GM11168 (cell line): ENCODE data around the gene ZNF385A.
"Not testable (repeated sequence)": the region's sequence is repeated elsewhere in the genome, so short reads cannot be mapped to it uniquely, and the experiment has no call there.

Source experiments
- in situ Hi-C: fragments of 300-500 bp; cut with MboI; formaldehyde crosslinking; loops from one replicate; pipeline ENCODE4 v1.12.0; 2022; ENCODE audit warnings: low sequenced_read_pairs; ENCODE audit not compliant: unreplicated experiment

ZNF385A gene

DNA sequence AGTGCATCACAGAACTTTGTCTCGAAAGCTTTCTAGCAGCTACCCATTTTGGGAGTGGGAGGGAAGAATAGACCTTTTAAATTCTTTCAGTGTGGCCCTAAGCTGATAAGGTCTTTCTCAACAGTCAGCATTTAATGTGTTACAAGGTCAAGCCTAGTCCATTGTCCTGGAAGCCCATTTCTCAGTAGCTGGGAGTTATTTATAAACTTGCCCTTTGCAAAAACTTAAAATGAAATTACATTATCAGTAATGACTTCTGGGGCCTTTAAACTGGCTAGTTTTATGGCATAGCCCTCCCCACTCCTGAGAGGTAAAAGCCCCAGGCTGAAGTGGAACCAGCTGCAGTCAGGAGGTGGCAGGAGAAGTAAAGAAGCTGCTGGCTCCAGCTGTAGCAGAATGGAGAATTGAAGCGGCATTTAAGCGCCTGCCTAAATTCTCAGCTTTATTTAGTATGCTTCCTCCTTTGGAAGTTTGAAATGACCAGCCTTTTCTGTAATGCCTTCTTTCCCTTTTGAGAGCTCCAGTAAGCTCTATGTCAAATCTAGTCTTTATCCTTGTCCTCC lies 47.2 kb downstream of the ZNF385A start:
- in situ Hi-C loops, result no loop called here

DNA sequence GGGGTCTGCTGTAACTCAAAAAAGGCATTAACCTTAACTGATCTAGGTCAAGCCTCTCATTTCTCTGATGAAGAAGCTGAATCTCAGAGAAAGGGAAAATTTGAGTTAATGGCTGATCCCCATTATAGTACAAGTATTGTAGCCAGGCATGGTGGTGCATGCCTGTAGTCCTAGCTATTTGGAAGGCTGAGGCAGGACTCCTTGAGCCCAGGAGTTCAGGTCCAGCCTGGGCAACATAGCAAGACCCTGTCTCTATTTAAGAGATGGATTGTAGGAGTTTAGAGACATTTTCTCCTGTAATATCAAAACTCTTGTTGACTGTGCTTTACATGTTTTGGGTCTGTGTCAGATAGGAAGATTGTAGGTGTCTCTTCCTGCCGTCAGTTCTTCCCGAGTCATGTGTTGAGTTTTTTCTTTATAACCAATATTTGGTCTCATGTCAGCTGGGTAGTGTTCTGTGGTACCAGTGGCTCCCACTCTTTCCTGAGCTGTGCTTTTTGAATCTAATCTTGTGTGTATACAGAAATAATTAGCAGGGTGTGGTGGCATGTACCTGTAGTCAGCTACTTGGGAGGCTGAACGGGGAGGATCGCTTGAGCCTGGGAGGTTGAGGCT lies 51.0 kb downstream of the ZNF385A start:
- in situ Hi-C loops, result no loop called here

DNA sequence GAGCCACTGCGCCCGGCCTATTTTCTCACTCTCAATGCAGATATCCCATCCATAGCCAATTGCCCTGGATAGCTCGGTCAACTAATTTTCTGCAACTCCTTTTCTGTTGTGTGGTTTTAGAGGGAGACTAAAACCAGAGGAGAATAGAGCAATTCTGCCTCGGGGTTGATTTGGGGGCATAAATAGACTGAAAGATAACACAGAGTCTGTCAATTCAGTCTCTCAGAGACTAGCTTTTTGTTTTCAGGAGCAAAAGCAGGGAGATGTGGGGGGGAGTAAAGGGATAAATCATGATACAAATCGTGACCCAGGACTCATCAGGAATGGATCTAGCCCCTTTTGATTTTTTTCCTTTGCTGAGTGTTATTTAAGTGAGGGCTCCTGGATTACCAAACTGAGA lies 53.1 kb downstream of the ZNF385A start:
- in situ Hi-C loops, result no loop called here

- in situ Hi-C loops, result no loop called here
Observed at GRCh38 chr12:54330442-54330841, 54.1 kb downstream of the ZNF385A start.

GRCh38 chr12:54329759-54330158 lies 54.8 kb downstream of the ZNF385A start:
- in situ Hi-C loops, result no loop called here

- in situ Hi-C loops, result no loop called here
Observed at GRCh38 chr12:54328595-54329337, 55.8 kb downstream of the ZNF385A start.

GRCh38 chr12:54325442-54326109 lies 59.0 kb downstream of the ZNF385A start:
- in situ Hi-C loops, result not testable (repeated sequence)

DNA sequence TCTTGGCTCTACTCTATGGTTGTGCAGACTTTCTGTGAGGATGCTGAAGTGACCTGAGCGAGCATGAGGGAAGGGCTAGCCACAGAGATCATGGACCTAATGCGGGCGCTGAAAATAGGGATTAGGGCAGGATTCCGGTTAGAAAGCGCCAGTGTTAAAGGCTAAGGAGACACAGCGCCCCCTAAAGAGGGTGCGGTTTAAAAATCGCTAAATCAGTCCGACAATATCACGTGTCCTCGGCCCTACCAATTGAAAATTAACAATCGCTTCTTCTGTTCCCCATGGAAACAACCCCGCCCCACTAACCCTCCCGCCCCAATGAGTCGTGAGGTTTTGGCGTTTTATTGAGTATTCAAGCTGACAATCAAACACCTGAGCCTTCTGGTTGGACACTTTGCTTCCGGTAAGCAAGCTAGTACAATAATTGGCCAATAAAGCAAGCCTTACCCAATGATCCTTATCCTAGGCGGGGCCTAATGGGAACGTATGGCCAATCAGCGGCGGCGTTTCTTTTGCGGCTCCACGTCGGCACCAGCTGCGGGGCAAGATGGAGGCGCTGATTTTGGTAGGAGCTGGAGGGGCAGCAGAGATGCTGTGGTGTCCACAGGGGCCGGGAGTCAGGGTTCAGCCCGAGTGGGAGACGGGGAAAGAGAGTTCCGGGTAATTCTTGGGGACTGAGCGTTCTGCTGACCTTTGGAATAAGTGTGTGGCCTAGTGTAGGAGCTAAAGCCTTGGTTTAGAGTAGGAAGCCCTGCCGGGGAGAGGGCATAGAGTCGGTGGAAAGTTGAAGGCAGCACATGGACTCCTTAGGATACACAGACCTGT lies 59.7 kb downstream of the ZNF385A start, which contains the start of gene COPZ1:
TSS of gene COPZ1 (plus strand) at position 515 of the 825 bp plus-strand sequence. CDS start at position 548, 33 bp downstream.
- in situ Hi-C loops, result no loop called here

DNA sequence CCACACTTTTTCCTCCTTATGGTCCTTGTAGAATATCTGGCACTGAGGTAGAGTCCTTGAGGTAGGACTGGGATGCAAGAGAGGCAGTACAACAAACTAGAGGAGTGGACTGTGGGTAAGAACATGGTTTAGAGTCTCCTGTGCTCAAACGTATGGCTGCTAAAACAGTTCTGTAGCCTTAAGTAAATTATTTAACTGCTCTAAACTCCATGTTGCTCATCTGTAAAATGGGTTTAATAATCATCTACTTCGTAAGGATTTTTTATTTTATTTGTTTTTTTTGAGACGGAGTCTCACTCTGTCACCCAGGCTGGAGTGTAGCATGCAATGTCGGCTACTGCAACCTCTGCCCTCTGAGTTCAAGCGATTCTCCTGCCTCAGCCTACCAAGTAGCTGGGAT lies 63.2 kb downstream of the ZNF385A start:
- in situ Hi-C loops, result no loop called here
